ENCODE measurements around the gene PTK7. TPM values are rescaled to one million over a fixed set of nuclear protein-coding genes. Genes with fewer than 3 reads are reported as not detected.

Gene PTK7
- total and polyA plus RNA-seq, 4 donors: 37.4 to 173 (median 84.2) TPM

DNA sequence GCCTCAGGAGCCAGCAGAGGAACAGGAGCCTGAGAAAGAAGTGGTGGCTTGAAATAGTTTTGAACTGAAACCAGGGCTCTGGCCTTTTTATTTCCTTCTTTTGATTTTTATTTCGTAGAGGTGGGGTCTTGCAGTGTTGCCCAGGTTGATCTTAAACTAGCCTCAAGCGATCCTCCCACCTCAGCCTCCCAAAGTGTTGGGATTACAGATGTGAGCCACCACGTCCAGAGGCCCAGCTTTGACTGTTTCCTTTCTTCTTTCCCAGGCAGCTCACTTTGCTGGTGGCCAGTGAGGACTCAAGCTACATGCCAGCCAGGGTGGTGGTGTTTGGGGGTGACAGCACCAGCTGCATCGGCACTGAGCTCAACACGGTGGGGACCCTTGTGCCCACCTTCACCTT lies 126.3 kb downstream of the PTK7 start:
- 92 to 94% methylated on average over 5 of the region's 5 CpGs for WGBS, 2 donors
- no peaks in the 10 kb centered on the region for H3K4me1 ChIP-seq (ENCODE audit: control insufficient read depth in 5 of 5, insufficient read depth in 5 of 5, low read length in 5 of 5)
- TF ChIP-seq, protein P1, sequence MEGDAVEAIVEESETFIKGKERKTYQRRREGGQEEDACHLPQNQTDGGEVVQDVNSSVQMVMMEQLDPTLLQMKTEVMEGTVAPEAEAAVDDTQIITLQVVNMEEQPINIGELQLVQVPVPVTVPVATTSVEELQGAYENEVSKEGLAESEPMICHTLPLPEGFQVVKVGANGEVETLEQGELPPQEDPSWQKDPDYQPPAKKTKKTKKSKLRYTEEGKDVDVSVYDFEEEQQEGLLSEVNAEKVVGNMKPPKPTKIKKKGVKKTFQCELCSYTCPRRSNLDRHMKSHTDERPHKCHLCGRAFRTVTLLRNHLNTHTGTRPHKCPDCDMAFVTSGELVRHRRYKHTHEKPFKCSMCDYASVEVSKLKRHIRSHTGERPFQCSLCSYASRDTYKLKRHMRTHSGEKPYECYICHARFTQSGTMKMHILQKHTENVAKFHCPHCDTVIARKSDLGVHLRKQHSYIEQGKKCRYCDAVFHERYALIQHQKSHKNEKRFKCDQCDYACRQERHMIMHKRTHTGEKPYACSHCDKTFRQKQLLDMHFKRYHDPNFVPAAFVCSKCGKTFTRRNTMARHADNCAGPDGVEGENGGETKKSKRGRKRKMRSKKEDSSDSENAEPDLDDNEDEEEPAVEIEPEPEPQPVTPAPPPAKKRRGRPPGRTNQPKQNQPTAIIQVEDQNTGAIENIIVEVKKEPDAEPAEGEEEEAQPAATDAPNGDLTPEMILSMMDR (IDR thresholded peaks at IDR 0.05; ENCODE audit: control extremely low read depth, extremely low read depth): no peak
- no peaks in the 10 kb centered on the region for H3K27me3 ChIP-seq (ENCODE audit: control insufficient read depth in 3 of 3, insufficient read depth in 3 of 3, low read length in 2 of 3)
- H3K27ac ChIP-seq (ENCODE audit: low read depth in 1 of 2, low read length in 1 of 2): no peak overlapping the region
- DNase-seq (no peak), ATAC-seq (ENCODE audit: insufficient read depth, low FRiP score) (no peak)
- no peak overlapping the region for H3K4me3 ChIP-seq
- no peak overlapping the region for H3K9ac ChIP-seq (ENCODE audit: insufficient read depth in 1 of 2, low read length in 2 of 2)
- H3K36me3 ChIP-seq (ENCODE audit: control insufficient read depth in 4 of 4, insufficient read depth in 4 of 4, low read length in 4 of 4): peaks cover 2 to 31% (median 6%) of the 10 kb centered on the region in 4 donors
- H3K9me3 ChIP-seq (ENCODE audit: control insufficient read depth in 4 of 4, insufficient read depth in 3 of 4, low read length in 3 of 4): no peaks in the 10 kb centered on the region

DNA sequence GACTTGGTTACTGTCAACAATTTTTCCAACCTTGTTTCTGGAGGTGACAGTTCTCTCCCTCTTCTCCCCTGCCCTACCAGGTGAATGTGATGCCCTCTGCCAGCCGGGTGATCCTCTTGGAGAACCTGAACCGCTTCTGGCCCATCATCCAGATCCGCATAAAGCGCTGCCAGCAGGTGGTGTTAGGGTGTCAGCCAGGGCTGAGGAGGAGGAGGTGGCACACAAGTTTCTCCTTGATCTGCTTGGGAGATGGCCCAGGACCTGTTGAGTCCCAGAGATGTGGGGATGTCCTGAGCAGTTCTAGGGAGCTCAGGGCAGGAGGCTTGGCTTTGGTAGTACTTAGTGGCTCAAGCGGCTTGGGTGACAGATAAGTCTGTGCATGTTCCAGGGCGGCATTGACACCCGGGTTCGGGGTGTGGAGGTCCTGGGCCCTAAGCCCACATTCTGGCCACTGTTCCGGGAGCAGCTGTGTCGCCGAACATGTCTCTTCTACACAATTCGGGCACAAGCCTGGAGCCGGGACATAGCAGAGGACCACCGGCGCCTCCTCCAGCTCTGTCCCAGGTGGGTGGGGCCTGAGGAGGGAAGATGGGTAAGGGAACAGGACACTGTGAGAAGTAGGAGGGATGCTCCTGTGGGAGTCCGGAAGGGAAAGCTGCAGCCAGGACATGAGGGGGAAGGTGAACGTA lies 127.1 kb downstream of the PTK7 start:
- H3K27ac ChIP-seq (ENCODE audit: low read depth in 1 of 2, low read length in 1 of 2): no peak overlapping the region
- TF ChIP-seq, protein P1 (IDR thresholded peaks at IDR 0.05; ENCODE audit: control extremely low read depth, extremely low read depth): no peak
- H3K36me3 ChIP-seq (ENCODE audit: control insufficient read depth in 4 of 4, insufficient read depth in 4 of 4, low read length in 4 of 4): peaks cover 2 to 31% (median 5%) of the 10 kb centered on the region in 4 donors
- DNase-seq (no peak), ATAC-seq (ENCODE audit: insufficient read depth, low FRiP score) (no peak)
- no peaks in the 10 kb centered on the region for H3K4me1 ChIP-seq (ENCODE audit: control insufficient read depth in 5 of 5, insufficient read depth in 5 of 5, low read length in 5 of 5)
- 94 to 96% methylated on average over 17 of the region's 17 CpGs for WGBS, 2 donors
- H3K9ac ChIP-seq (ENCODE audit: insufficient read depth in 1 of 2, low read length in 2 of 2): no peak overlapping the region
- no peaks in the 10 kb centered on the region for H3K9me3 ChIP-seq (ENCODE audit: control insufficient read depth in 4 of 4, insufficient read depth in 3 of 4, low read length in 3 of 4)
- H3K27me3 ChIP-seq (ENCODE audit: control insufficient read depth in 3 of 3, insufficient read depth in 3 of 3, low read length in 2 of 3): no peaks in the 10 kb centered on the region
- no peak overlapping the region for H3K4me3 ChIP-seq

DNA sequence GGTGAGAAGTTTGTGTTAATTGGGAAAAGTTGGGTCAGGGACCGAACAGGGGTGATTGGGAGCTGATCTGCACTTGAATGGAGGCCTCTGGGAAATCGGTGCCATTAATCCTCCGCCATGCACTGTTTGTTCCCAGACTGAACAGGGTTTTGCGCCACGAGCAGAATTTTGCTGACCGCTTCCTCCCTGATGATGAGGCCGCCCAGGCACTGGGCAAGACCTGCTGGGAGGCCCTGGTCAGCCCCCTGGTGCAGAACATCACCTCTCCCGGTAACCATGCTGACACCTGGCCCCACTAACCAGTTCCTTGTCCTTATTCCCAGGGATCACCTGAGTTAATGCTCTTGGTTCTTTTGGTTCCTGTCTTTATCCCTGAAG lies 127.6 kb downstream of the PTK7 start:
- DNase-seq (no peak), ATAC-seq (ENCODE audit: insufficient read depth, low FRiP score) (no peak)
- TF ChIP-seq, protein P1 (IDR thresholded peaks at IDR 0.05; ENCODE audit: control extremely low read depth, extremely low read depth): no peak
- 95 to 97% methylated on average over 8 of the region's 8 CpGs for WGBS, 2 donors
- Histone ChIP-seq H3K9ac (ENCODE audit: insufficient read depth in 1 of 2, low read length in 2 of 2) (no peak overlapping the region), H3K36me3 (ENCODE audit: control insufficient read depth in 4 of 4, insufficient read depth in 4 of 4, low read length in 4 of 4) (peaks cover 2 to 28% (median 5%) of the 10 kb centered on the region in 4 donors), H3K27ac (ENCODE audit: low read depth in 1 of 2, low read length in 1 of 2) (no peak overlapping the region), H3K27me3 (ENCODE audit: control insufficient read depth in 3 of 3, insufficient read depth in 3 of 3, low read length in 2 of 3) (no peaks in the 10 kb centered on the region), H3K9me3 (ENCODE audit: control insufficient read depth in 4 of 4, insufficient read depth in 3 of 4, low read length in 3 of 4) (no peaks in the 10 kb centered on the region), H3K4me1 (ENCODE audit: control insufficient read depth in 5 of 5, insufficient read depth in 5 of 5, low read length in 5 of 5) (no peaks in the 10 kb centered on the region), H3K4me3 (no peak overlapping the region)

Measured in lung (tissue), 12 donors.